ENCODE data around the gene RPL15. TPM values are rescaled to one million over a fixed set of nuclear protein-coding genes. Genes with fewer than 3 reads are reported as not detected.
A peak's percentile ranks its signal among the peaks of the same experiment; 100 is the strongest.
"Not testable (repeated sequence)": the region's sequence is repeated elsewhere in the genome, so short reads cannot be mapped to it uniquely, and the experiment has no call there.

RPL15 gene
- total RNA-seq, 2 experiments from 2014 or later, result 2,605 to 3,065 TPM

GRCh38 chr3:23876923-23877322 is 40.0 kb upstream of the RPL15 start:
- DNase-seq, result no peak
- intact Hi-C loops (cut with DNase I, micrococcal nuclease), result no loop called here
- H3K4me1 Mint-ChIP-seq, result peaks cover 25% of the 10 kb centered on the region
- H3K27ac Mint-ChIP-seq, result no peak overlapping the region
- POLR2A ChIA-PET, result no interaction called here
- H3K36me3 Mint-ChIP-seq (ENCODE audit: low read depth), result peaks cover 4% of the 10 kb centered on the region
- H3K27me3 Mint-ChIP-seq, result no peaks in the 10 kb centered on the region
- H3K4me3 Mint-ChIP-seq, result no peak overlapping the region
- CTCF ChIA-PET, result interaction anchor here (1.0 to 2.2 kb wide), 2 partner anchors 11 to 16 kb away, joined by 5 to 14 read pairs; no protein-coding TSS in a partner anchor
- H3K9me3 Mint-ChIP-seq (ENCODE audit: low read depth), result no peaks in the 10 kb centered on the region
- no peak for ATAC-seq

GRCh38 chr3:23877329-23877980 is 39.5 kb upstream of the RPL15 start:
- Mint-ChIP-seq H3K4me1 (peaks cover 25% of the 10 kb centered on the region), H3K27me3 (no peaks in the 10 kb centered on the region), H3K4me3 (no peak overlapping the region), H3K9me3 (ENCODE audit: low read depth) (no peaks in the 10 kb centered on the region), H3K36me3 (ENCODE audit: low read depth) (peaks cover 4% of the 10 kb centered on the region), H3K27ac (no peak overlapping the region)
- ATAC-seq (no peak), DNase-seq (no peak)
- ChIA-PET POLR2A (no interaction called here), CTCF (interaction anchor here (0.7 to 2.2 kb wide), 3 partner anchors 9 to 15 kb away, joined by 3 to 14 read pairs (median 5); no protein-coding TSS in a partner anchor)
- intact Hi-C loops (cut with DNase I, micrococcal nuclease), result no loop called here

- ChIA-PET CTCF (no interaction called here), POLR2A (no interaction called here)
- intact Hi-C loops (cut with DNase I, micrococcal nuclease), result no loop called here
- H3K27ac Mint-ChIP-seq, result no peak overlapping the region
- H3K4me3 Mint-ChIP-seq, result no peak overlapping the region
- H3K9me3 Mint-ChIP-seq (ENCODE audit: low read depth), result no peaks in the 10 kb centered on the region
- ATAC-seq (no peak), DNase-seq (no peak)
- peaks cover 4% of the 10 kb centered on the region for H3K36me3 Mint-ChIP-seq (ENCODE audit: low read depth)
- no peaks in the 10 kb centered on the region for H3K27me3 Mint-ChIP-seq
- peaks cover 24% of the 10 kb centered on the region for H3K4me1 Mint-ChIP-seq
Measured at GRCh38 chr3:23879485-23879884, 37.4 kb upstream of the RPL15 start.

GRCh38 chr3:23880703-23881339 is 36.1 kb upstream of the RPL15 start:
- peaks cover 4% of the 10 kb centered on the region for H3K36me3 Mint-ChIP-seq (ENCODE audit: low read depth)
- CTCF ChIA-PET, result interaction anchor here (0.8 kb wide), 1 partner anchor 72 kb away, joined by 3 read pairs; no protein-coding TSS in a partner anchor
- peaks cover 24% of the 10 kb centered on the region for H3K4me1 Mint-ChIP-seq
- no peaks in the 10 kb centered on the region for H3K9me3 Mint-ChIP-seq (ENCODE audit: low read depth)
- H3K4me3 Mint-ChIP-seq, result no peak overlapping the region
- no peaks in the 10 kb centered on the region for H3K27me3 Mint-ChIP-seq
- DNase-seq (no peak), ATAC-seq (no peak)
- POLR2A ChIA-PET, result no interaction called here
- H3K27ac Mint-ChIP-seq, result peak overlapping the region; percentile 42
- intact Hi-C loops (cut with DNase I, micrococcal nuclease), result no loop called here

- not testable (repeated sequence) for H3K27ac Mint-ChIP-seq
Measured at GRCh38 chr3:23881993-23882392, 34.9 kb upstream of the RPL15 start.

GRCh38 chr3:23882487-23882918 is 34.4 kb upstream of the RPL15 start:
- intact Hi-C loops (cut with DNase I, micrococcal nuclease), result no loop called here
- Mint-ChIP-seq H3K4me1 (peaks cover 20% of the 10 kb centered on the region), H3K27ac (no peak overlapping the region), H3K27me3 (no peaks in the 10 kb centered on the region), H3K4me3 (no peak overlapping the region), H3K9me3 (ENCODE audit: low read depth) (no peaks in the 10 kb centered on the region), H3K36me3 (ENCODE audit: low read depth) (peaks cover 4% of the 10 kb centered on the region)
- DNase-seq (no peak), ATAC-seq (no peak)
- POLR2A ChIA-PET, result no interaction called here
- CTCF ChIA-PET, result no interaction called here

More at GRCh38 chr3:23881993-23882392, 34.9 kb upstream of the RPL15 start:
- POLR2A ChIA-PET; CTCF ChIA-PET; ATAC-seq; intact Hi-C loops (cut with DNase I, micrococcal nuclease); H3K4me3 Mint-ChIP-seq; DNase-seq; H3K9me3 Mint-ChIP-seq (ENCODE audit: low read depth); H3K27me3 Mint-ChIP-seq; H3K36me3 Mint-ChIP-seq (ENCODE audit: low read depth): not testable (repeated sequence)
- H3K4me1 Mint-ChIP-seq, result peaks cover 20% of the 10 kb centered on the region

- Mint-ChIP-seq H3K4me1 (peaks cover 15% of the 10 kb centered on the region), H3K36me3 (ENCODE audit: low read depth) (peaks cover 4% of the 10 kb centered on the region), H3K4me3 (no peak overlapping the region), H3K27me3 (no peaks in the 10 kb centered on the region), H3K27ac (no peak overlapping the region), H3K9me3 (ENCODE audit: low read depth) (no peaks in the 10 kb centered on the region)
- ATAC-seq (no peak), DNase-seq (no peak)
- intact Hi-C loops (cut with DNase I, micrococcal nuclease), result no loop called here
- CTCF ChIA-PET, result interaction anchor here (1.1 kb wide), 1 partner anchor 11 kb away, joined by 3 read pairs; no protein-coding TSS in a partner anchor
- POLR2A ChIA-PET, result interaction anchor here (0.7 kb wide), 1 partner anchor 99 kb away, joined by 3 read pairs; no protein-coding TSS in a partner anchor
Measured at GRCh38 chr3:23884481-23884880, 32.5 kb upstream of the RPL15 start.

- Mint-ChIP-seq H3K36me3 (ENCODE audit: low read depth) (peaks cover 4% of the 10 kb centered on the region), H3K27me3 (no peaks in the 10 kb centered on the region), H3K27ac (no peak overlapping the region), H3K4me1 (peaks cover 13% of the 10 kb centered on the region), H3K9me3 (ENCODE audit: low read depth) (no peaks in the 10 kb centered on the region), H3K4me3 (no peak overlapping the region)
- DNase-seq, result no peak
- ChIA-PET CTCF (no interaction called here), POLR2A (no interaction called here)
- ATAC-seq, result no peak
- intact Hi-C loops (cut with DNase I, micrococcal nuclease), result loop anchor here in 1 of 2 experiments (5.0 kb wide), 1 partner anchor 112 kb away; no protein-coding TSS in a partner anchor
Measured at GRCh38 chr3:23885210-23885609, 31.7 kb upstream of the RPL15 start.

GRCh38 chr3:23886311-23886710 is 30.6 kb upstream of the RPL15 start:
- Mint-ChIP-seq H3K4me3 (no peak overlapping the region), H3K27ac (no peak overlapping the region), H3K36me3 (ENCODE audit: low read depth) (peaks cover 4% of the 10 kb centered on the region), H3K27me3 (no peaks in the 10 kb centered on the region), H3K4me1 (peaks cover 6% of the 10 kb centered on the region), H3K9me3 (ENCODE audit: low read depth) (no peaks in the 10 kb centered on the region)
- DNase-seq (no peak), ATAC-seq (no peak)
- intact Hi-C loops (cut with DNase I, micrococcal nuclease), result loop anchor here in 1 of 2 experiments (5.0 kb wide), 1 partner anchor 111 kb away; no protein-coding TSS in a partner anchor
- CTCF ChIA-PET, result no interaction called here
- POLR2A ChIA-PET, result no interaction called here

- Mint-ChIP-seq H3K27me3 (no peaks in the 10 kb centered on the region), H3K27ac (no peak overlapping the region), H3K36me3 (ENCODE audit: low read depth) (peaks cover under 1% of the 10 kb centered on the region), H3K4me1 (no peaks in the 10 kb centered on the region), H3K9me3 (ENCODE audit: low read depth) (no peaks in the 10 kb centered on the region), H3K4me3 (no peak overlapping the region)
- DNase-seq (no peak), ATAC-seq (no peak)
- ChIA-PET POLR2A (no interaction called here), CTCF (interaction anchor here (0.5 to 4.6 kb wide), 17 partner anchors 8 to 378 kb away, joined by 3 to 26 read pairs (median 5); partner anchors contain the start of genes NKIRAS1 and RPL15)
- intact Hi-C loops (cut with DNase I, micrococcal nuclease), result loop anchor here (1.0 to 5.0 kb wide), 3 partner anchors 109 to 350 kb away; no protein-coding TSS in a partner anchor
Measured at GRCh38 chr3:23888617-23889228, 28.2 kb upstream of the RPL15 start.

- CTCF ChIA-PET, result interaction anchor here (0.5 to 4.6 kb wide), 13 partner anchors 8 to 118 kb away, joined by 3 to 26 read pairs (median 5); partner anchors contain the start of genes NKIRAS1 and RPL15
- Mint-ChIP-seq H3K4me1 (no peaks in the 10 kb centered on the region), H3K27me3 (no peaks in the 10 kb centered on the region), H3K36me3 (ENCODE audit: low read depth) (peaks cover 4% of the 10 kb centered on the region), H3K4me3 (no peak overlapping the region), H3K9me3 (ENCODE audit: low read depth) (no peaks in the 10 kb centered on the region), H3K27ac (no peak overlapping the region)
- DNase-seq (no peak), ATAC-seq (no peak)
- POLR2A ChIA-PET, result interaction anchor here (1.0 kb wide), 1 partner anchor 27 kb away, joined by 3 read pairs; the partner anchor contains the start of genes NKIRAS1 and RPL15
- intact Hi-C loops (cut with DNase I, micrococcal nuclease), result loop anchor here (2.0 to 5.0 kb wide), 2 partner anchors 108 to 349 kb away; no protein-coding TSS in a partner anchor
Measured at GRCh38 chr3:23889386-23889785, 27.5 kb upstream of the RPL15 start.

Measured in activated CD4-positive, alpha-beta T cell treated with anti-CD3 and anti-CD28 coated beads for 36 hours (primary cell).